ENCODE data around the gene AP3S2. TPM values are rescaled to one million over a fixed set of nuclear protein-coding genes. Genes with fewer than 3 reads are reported as not detected.

Gene AP3S2
- total and polyA plus RNA-seq, 2 experiments from 2014 or later, result 9.4 to 93.3 TPM

GRCh38 chr15:89810837-89811236 lies 83.0 kb downstream of the AP3S2 start:
- peaks cover 26% of the 10 kb centered on the region for H3K27me3 ChIP-seq (ENCODE audit: insufficient read depth)
- H3K9me3 Mint-ChIP-seq, result peaks cover 9% of the 10 kb centered on the region
- ATAC-seq (no peak), DNase-seq (ENCODE audit: low spot score) (no peak)
- H3K79me2 ChIP-seq (replicated peaks; ENCODE audit: insufficient read depth), result no peaks in the 10 kb centered on the region
- H3K27ac Mint-ChIP-seq, result no peak overlapping the region
- TF ChIP-seq EZH2phosphoT487 (IDR thresholded peaks at IDR 0.05; ENCODE audit: unreplicated experiment) (no peak), CTCF (conservative IDR thresholded peaks at IDR 0.05; ENCODE audit: low read depth in 2 of 2) (no peak), ZNF331 (CRISPR knock-in tag; IDR thresholded peaks at IDR 0.05; ENCODE audit: low read depth) (no peak), JUNB (IDR thresholded peaks at IDR 0.05; ENCODE audit: unreplicated experiment) (no peak), ZNF114 (CRISPR knock-in tag; IDR thresholded peaks at IDR 0.05) (no peak), EZH2 (IDR thresholded peaks at IDR 0.05; ENCODE audit: low read depth, unreplicated experiment) (no peak), REST (IDR thresholded peaks at IDR 0.05; ENCODE audit: unreplicated experiment) (no peak), STAT1 (IDR thresholded peaks at IDR 0.05; ENCODE audit: unreplicated experiment) (no peak), CREB1 (CRISPR knock-in tag; IDR thresholded peaks at IDR 0.05; ENCODE audit: low read depth) (no peak), ZNF462 (CRISPR knock-in tag; IDR thresholded peaks at IDR 0.05) (no peak), NANOG (IDR thresholded peaks at IDR 0.05; ENCODE audit: borderline replicate concordance) (no peak), POLR2AphosphoS5 (IDR thresholded peaks at IDR 0.05; ENCODE audit: low read depth) (no peak), ETS1 (IDR thresholded peaks at IDR 0.05) (no peak)
- H3K4me3 ChIP-seq, result no peak overlapping the region
- H4K20me1 ChIP-seq (replicated peaks; ENCODE audit: insufficient read depth), result no peaks in the 10 kb centered on the region
- H3K4me3 Mint-ChIP-seq, result no peak overlapping the region
- H3K4me1 ChIP-seq (ENCODE audit: insufficient read depth), result no peaks in the 10 kb centered on the region; the same call in 1 of the 2 replicates
- no peak overlapping the region for H3K4me2 ChIP-seq
- no peak overlapping the region for H3K27ac ChIP-seq (ENCODE audit: low read depth)
- H3K36me3 Mint-ChIP-seq (ENCODE audit: low read depth), result peaks cover 3% of the 10 kb centered on the region; the same call in 1 of the 3 replicates
- no peaks in the 10 kb centered on the region for H3F3A ChIP-seq (replicated peaks; ENCODE audit: low read depth)
- H3K27me3 Mint-ChIP-seq (ENCODE audit: insufficient read depth, low read depth, poor library complexity), result peaks cover 38% of the 10 kb centered on the region
- H3K36me3 ChIP-seq (ENCODE audit: insufficient read depth), result no peaks in the 10 kb centered on the region
- H2AFZ ChIP-seq, result no peak overlapping the region
- H3K9me2 ChIP-seq (ENCODE audit: insufficient read depth), result no peaks in the 10 kb centered on the region
- peaks cover 12% of the 10 kb centered on the region; the same call in 2 of the 3 replicates for H3K4me1 Mint-ChIP-seq

Data from GM23338 (cell line).